DMS114 treated with DMSO at 0.1 percent for 48 hours (cell line): ENCODE results near the gene CERK.

ENCODE experiments used
- DNase-seq: peaks from one replicate; lab custom pipeline; 2025; ENCODE audit not compliant: unreplicated experiment; lab: John Stamatoyannopoulos, UW

CERK gene

DNA sequence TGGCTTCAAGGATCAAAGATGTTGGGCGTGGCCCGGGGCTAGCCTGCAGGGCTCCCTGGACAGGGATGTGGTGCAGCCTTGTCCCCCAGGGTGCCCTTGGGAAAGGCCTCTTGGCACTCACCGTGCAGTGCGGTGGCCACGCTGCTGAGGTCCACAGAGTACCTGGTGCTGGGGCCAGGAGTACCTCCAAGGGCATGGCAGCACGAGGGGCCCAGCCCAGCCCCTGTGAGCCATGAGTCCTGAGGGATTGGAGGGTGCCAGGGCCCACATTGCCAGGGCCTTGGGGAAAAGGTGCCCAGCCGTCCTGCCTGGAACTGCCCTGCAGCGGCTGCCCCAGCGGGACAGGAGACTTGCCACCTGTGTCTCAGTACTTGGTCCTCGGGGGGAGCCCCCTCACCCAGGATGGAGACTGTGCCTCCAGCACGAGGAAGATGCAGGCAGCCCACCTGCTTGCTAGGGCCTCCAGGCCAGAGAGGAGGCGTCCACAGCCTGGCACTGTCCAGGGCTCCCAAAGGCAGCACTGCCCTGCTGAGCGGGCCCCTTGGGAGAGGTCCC is 73.7 kb downstream of the CERK start:
- DNase-seq: no peak

GRCh38 chr22:46663436-46664100 is 74.5 kb downstream of the CERK start:
- DNase-seq: no peak

DNA sequence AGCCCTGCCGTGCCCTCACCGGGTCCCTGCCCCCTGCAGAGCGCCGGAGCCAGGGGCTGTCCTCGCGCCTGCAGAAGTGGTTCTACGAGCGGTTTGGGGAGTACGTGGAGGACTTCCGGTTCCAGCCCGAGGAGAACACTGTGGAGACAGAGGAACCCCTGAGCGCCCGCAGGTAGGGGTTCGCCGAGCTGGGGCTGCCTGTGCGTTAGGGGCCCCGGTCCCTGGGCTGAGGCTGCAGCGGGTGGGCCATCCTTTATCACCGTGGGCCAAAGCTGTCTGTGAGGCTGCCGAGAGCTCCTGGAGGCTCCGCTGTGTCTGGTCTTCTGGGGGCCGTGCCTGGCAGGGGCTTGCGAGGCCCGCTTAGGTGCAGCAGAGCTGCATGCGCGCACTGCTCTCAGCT is 75.1 kb downstream of the CERK start:
- DNase-seq: no peak

DNA sequence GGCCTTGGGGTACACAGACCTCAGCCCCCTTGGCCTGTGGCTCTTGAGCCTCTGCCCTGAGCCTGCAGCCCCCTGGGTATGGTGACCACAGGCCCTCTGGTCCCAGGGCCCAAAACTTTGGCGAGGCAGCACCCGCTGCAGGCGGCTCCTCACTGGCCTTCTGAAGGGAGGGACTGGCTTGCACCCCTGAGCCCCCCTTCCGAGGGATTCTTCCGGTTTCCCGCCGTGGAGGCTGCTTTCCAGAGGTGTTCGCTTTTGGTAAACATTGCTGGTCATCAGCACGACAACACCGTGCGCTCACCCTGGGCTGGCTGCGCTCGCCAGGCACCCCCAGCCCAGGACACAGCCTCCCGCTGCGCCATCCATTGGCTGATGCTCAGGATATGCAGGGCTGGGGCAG is 75.8 kb downstream of the CERK start:
- DNase-seq: no peak

GRCh38 chr22:46661221-46661851 is 76.7 kb downstream of the CERK start:
- DNase-seq: no peak

DNA sequence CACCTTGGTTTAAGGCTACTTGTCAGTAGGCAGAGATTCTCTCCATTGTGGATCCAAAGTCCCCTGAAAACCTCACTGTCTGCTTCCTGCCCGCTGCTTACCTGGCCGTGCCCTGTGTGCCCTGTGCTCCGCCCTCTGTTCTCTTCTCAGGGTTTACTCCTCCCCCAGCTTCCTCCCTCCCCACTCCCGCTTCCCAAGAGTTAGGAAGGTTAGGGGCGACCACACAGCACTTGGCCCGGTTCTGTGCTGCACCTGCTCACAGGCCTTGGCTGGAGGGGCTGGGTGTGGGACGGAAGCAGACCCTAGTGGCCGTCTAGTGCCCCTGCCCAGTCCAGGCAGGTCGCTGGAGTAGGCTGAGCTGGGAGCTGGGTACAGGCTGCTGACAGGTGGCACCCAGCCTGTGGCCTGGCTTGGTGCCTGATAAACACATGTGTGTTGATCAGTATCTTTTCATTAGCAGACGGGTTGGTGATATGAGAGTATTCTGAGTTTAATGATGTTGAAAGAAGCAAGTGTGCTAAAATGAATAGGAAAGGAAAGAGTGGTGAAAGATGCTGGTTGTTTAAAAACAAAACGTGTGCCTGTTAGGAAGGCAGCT is 77.3 kb downstream of the CERK start:
- no peak for DNase-seq

- DNase-seq: no peak
Observed at GRCh38 chr22:46659791-46660186, 78.3 kb downstream of the CERK start.

GRCh38 chr22:46659059-46659790 is 78.8 kb downstream of the CERK start:
- no peak for DNase-seq

- DNase-seq: no peak
Observed at GRCh38 chr22:46657996-46658947, 79.8 kb downstream of the CERK start.

DNA sequence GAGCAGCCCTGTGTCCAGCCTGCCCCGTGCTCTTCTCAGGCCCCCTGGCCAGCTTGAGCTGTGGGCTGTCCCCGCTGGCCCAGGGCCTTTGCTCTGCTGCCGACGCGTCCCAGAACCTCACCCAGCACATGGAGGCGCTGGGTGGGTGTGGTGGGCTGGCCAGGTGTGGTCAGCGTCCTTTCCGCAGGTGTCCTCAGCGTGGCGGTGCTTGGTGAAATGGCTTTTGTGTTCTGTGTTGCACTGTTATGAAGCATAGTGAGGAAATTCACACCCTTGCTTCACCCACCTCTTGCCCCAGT is 80.4 kb downstream of the CERK start:
- DNase-seq: no peak

GRCh38 chr22:46656856-46657654 is 81.0 kb downstream of the CERK start:
- DNase-seq: no peak

GRCh38 chr22:46655861-46656608 is 82.0 kb downstream of the CERK start:
- no peak for DNase-seq

DNA sequence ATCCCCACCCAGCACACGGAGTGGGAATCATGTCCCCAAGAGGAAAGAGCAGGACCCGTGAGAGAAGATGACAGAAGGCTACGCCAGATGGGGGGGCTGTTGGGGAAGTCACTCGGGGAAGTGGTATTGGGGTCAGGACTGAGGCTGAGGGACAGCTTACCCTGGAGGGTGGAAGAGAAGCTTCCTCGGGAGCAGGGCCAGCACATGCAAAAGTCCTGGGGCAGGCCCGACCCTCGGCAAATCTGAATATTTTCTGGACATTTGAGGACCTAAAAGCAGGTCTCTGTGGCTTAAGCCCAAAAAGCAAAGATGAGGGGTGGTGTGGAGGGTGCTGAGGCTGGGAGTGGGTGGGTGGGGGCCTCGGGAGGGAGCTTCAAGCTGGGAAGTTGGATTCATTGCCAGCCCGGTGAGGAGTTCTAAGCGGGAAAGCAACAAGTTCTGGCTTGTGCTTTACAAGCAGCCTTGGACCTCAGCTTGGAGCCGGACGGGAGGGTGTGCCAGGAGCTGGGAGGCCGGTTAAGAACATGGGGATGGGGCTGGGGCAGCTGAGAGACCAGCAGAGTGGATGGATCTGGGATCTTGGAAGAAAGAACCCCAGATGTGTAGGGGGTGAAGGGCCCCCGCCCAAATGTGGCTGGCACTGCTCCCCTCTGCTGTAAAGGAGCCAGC is 83.0 kb downstream of the CERK start:
- DNase-seq: no peak

DNA sequence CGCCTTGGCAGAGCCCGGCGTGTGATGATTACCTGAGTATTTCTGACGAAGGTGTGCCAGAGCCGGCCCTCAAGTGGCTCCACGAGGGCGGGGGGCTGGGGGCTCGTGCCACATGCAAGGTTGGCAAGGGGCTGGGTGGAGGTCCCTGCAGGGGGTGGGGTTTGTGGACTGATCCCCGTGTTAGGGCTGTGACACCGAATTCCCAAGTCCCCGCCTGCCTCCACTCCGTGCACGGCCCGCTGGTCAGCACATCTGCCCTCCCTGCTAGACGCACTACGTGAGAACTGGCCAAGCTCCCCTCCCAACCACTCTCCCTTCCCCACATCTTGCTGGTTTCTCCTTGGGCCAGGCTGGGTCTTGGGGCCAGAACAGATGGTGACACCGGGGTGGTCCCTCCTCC is 83.6 kb downstream of the CERK start:
- no peak for DNase-seq

GRCh38 chr22:46653596-46653995 is 84.5 kb downstream of the CERK start:
- no peak for DNase-seq

DNA sequence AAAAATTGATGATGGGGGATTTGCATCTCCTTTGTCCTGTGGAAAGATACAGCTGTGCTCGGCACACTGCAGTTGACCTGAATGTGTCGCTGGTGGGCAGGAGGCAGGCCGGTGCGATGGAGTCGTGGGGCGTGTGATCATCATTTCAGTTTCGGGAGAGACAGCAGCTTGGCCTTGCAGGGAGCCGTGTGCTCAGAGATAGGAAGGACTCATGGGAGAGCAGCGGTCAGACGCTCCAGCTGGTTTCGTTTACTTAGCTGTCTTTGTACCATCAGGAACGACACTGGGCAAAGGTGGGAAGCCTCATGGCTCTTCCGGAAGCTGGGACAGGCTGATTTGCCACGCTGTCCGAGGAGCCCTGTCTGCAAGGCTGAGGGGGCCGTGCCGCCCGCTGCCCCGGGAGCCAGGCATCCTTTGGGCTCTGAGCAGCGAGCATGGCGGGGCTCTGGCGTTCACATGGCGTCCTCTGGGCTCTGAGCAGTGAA is 85.2 kb downstream of the CERK start:
- no peak for DNase-seq

GRCh38 chr22:46652081-46652846 is 85.8 kb downstream of the CERK start:
- no peak for DNase-seq

GRCh38 chr22:46651316-46651715 is 86.7 kb downstream of the CERK start:
- no peak for DNase-seq
